NB4 (cell line): Measurements from ENCODE around the gene DNAJC5.

Experiments
- DNase-seq: peaks from one replicate; pipeline ENCODE4 v3.0.0; 2010; ENCODE audit warnings: low read depth
- H3K4me3 ChIP-seq: one replicate; pipeline ENCODE4 v1.5.1; 2011; ENCODE audit warnings: mild to moderate bottlenecking, low read depth, low read length, moderate library complexity
- CTCF ChIP-seq: IDR thresholded peaks from one replicate; pipeline ENCODE4 v1.5.1; 2012; ENCODE audit warnings: low read depth, low read length
- MYC ChIP-seq: IDR thresholded peaks from 2 replicates; pipeline ENCODE4 v1.6.1; 2011; ENCODE audit warnings: low read depth, low read length
- POLR2A ChIP-seq: IDR thresholded peaks from 2 replicates; pipeline ENCODE4 v1.6.1; 2011; ENCODE audit warnings: mild to moderate bottlenecking; ENCODE audit not compliant: insufficient read length; ENCODE audit errors: extremely low read depth
- TF ChIP-seq, protein P1 (sequence below): IDR thresholded peaks from 2 replicates; pipeline ENCODE4 v1.6.1; 2011; ENCODE audit warnings: low read depth, low read length

Gene DNAJC5

DNA sequence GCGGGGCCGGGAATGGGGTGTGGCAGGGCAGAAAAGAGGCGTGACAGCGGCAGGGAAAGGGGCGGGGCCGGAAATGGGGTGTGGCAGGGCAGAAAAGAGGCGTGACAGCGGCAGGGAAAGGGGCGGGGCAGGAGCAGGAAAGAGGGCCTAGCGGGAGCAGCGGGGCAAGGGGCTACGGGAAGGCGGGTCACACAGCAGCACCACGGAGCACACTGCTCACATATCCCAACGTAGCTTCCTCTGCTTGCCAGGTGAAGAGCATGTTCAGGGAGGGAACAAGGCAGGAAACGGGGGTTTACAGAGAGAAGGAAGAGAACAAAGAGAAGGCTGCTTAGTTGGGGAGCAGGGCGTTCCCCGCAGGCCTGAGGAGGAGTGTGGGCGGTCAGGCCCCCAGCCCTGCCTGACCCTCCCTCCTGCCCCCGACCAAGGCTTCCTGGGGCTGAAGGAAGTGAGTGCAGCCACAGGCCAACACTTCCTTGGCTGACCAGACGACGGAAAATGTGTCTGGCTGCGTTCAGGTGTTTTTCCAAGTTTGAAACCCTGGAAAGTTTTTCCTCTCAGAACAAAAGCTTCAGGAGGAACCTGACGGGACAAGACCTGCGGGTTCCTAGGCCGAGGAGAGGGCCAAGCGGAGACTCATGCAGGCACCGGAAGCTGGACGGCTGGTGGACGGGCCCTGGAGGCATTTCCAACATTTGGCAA is 47.5 kb downstream of the DNAJC5 start:
- H3K4me3 ChIP-seq, result no peak overlapping the region
- TF ChIP-seq POLR2A (no peak), CTCF (no peak), MYC (no peak)
- TF ChIP-seq, protein P1, sequence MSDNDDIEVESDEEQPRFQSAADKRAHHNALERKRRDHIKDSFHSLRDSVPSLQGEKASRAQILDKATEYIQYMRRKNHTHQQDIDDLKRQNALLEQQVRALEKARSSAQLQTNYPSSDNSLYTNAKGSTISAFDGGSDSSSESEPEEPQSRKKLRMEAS, result no peak
- peak; percentile 50 for DNase-seq

DNA sequence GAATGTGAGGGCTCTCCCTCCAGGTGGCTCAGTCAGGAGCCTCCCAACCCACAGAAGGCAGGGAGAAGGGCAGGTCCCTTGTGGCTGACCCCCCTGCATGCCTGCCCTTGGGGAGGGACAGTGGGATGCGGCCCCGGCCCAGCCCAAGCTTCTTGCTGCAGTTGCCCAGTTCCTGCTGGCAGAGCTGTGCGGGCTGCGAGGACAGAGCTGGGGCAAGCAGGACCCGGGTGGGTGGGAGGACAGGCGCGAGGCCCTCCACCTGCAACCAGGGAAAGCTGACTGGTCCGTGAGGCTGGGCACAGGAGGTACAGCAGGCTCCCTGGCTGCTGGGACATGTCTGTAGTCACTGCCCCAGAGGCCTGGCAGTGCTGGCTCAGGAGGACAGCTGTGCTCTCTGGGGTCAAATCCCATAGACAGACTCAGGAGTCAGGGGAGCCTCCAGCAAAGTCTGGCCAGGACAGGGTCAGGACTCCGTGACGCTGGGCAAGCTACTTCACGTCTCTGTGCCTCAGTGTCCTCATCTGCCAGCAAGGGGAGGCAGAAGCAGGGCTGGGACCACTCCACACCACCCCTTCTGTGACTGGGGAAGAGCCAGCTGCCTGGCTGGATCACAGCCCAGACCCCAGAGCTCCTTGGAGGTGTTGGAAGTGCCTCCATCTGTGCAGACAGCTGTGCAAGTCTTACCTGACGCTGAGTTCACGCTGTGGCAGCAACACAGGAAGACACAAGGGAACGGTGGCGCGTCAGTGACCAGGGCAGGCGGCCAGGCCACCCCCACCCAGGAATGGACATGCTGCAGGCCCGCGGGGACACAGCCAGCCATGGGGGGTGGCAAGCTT is 48.3 kb downstream of the DNAJC5 start:
- TF ChIP-seq CTCF (no peak), POLR2A (no peak)
- no peak overlapping the region for H3K4me3 ChIP-seq
- no peak for DNase-seq

DNA sequence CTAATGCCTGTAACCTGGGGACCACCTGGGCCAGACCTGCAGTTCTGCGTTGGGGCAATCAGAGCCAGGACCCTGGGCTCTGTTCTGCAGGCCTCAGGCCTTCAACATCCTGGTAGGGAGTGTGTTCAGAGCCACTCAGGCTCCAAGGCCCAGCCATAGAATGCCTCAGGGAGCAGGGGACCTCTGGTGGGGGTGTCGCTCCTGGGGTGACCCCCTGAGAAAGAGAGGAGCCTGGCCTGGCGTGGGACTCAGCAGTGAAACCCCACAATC is 48.8 kb downstream of the DNAJC5 start:
- TF ChIP-seq CTCF, result no peak
- no peak for TF ChIP-seq POLR2A
- TF ChIP-seq MYC, result no peak
- TF ChIP-seq, protein P1, result no peak
- H3K4me3 ChIP-seq, result no peak overlapping the region
- no peak for DNase-seq

DNA sequence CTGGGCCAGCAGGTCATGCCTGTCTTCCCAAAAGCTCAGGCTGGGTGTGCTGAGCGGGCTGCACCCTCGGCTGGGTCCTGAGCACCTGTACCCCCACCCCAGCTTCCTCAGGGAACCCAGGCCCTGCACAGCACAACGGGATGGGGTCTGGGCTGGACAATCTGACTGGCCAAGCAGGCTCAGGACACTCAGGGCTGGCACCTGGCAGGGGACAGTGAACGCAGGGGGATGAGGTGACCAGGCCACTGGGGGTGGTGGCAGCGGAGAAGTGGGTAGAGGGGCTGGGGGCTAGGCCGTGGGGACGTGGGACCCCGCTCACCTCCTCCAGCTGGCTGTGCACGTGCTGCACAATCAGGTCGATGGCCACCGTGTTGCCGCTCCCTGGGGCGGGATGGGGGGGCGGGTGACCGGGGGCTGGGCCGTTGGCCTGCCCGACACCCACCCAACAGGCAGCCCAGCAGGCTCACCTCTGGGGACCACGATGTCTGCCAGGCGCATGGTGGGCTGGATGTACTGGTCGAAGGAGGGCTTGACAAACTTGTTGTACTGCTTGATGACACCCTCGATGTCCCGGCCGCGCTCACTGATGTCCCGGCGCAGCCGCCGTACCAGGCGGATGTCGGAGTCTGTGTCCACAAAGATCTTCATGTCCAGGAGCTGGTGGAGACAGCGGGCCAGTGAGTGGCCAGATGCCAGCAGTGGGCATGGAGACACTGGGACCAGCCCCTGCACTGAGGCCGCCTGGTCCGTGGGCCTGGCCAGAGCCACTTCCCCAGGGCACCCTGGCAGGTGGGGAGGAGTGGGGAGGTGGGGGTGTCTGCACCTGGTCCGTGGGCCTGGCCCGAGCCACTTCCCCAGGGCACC is 49.4 kb downstream of the DNAJC5 start:
- no peak for DNase-seq
- TF ChIP-seq MYC (no peak), CTCF (no peak), POLR2A (no peak)
- TF ChIP-seq, protein P1, result no peak
- H3K4me3 ChIP-seq, result no peak overlapping the region

DNA sequence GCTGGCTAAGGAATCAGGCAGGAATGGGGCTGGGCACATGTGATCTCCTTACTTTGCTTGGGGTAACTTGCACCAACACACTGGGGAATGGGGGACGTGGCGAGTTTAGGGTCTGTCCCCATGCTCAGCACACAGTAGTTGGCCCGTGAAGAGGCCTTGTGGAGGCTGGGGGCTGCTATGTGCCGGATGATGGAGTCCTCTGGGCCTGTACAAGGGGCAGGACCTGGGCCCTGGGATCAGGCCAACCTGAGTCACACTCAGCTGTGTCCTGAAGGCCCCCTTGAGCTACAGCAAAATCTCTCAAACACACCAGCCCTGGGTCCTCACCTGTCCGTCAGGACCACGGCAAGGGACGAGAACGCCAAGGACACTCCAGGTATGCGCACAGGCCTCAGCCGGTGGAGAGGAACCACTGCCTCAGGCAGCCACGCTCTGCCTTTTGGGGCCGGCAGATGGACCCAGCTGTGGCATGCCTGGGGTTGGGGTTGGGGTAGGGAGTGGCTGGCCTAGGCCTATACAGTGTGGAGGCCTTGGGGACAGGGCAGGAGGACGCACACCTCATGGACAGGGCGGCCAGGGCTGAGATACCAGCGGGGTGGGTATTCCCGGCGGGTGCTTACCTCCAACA is 50.2 kb downstream of the DNAJC5 start:
- no peak overlapping the region for H3K4me3 ChIP-seq
- TF ChIP-seq POLR2A (no peak), MYC (no peak), CTCF (no peak)
- TF ChIP-seq, protein P1, result no peak
- DNase-seq, result no peak
